OCI-LY7 (cell line): ENCODE data around the gene UBE2Q2. TPM values are rescaled to one million over a fixed set of nuclear protein-coding genes. Genes with fewer than 3 reads are reported as not detected.

Source experiments
- BruUV-seq: library from RNA; stranded (reverse); fragments of 400-500 nt; replicated peaks from 2 replicates; lab custom pipeline; 2021; lab: Mats Ljungman, UMichigan
- CTCF ChIA-PET: fragments of 300-600 bp; sonication (Branson Sonifier 250); formaldehyde crosslinking; loops from one replicate; lab custom pipeline; 2022; ENCODE audit warnings: antibody characterized with exemption; ENCODE audit not compliant: unreplicated experiment; lab: Charles Lee
- POLR2A ChIA-PET: fragments of 300-600 bp; sonication (Branson Sonifier 250); formaldehyde crosslinking; loops from one replicate; lab custom pipeline; 2022; ENCODE audit warnings: antibody characterized with exemption; lab: Charles Lee
- DNase-seq: peaks from one replicate; pipeline ENCODE4 v3.0.0-alpha.2; 2015; ENCODE audit warnings: low spot score
- H2AFZ ChIP-seq: fragments of 200-600 bp; sonication (generic), shearing (Covaris generic); 2 replicates; pipeline ENCODE4 v1.6.1; 2014; ENCODE audit warnings: mild to moderate bottlenecking, antibody characterized with exemption, low read length, moderate library complexity
- H3K27ac ChIP-seq: fragments of 200-600 bp; sonication (generic); 2 replicates; pipeline ENCODE4 v1.5.1; 2014; ENCODE audit warnings: mixed run types, low read depth, mild to moderate bottlenecking, moderate library complexity, low read length, inconsistent platforms; ENCODE audit not compliant: poor library complexity, severe bottlenecking
- H3K36me3 ChIP-seq: fragments of 200-600 bp; sonication (generic); 2 replicates; pipeline ENCODE4 v1.6.1; 2014; ENCODE audit warnings: mild to moderate bottlenecking, antibody characterized with exemption, low read length, moderate library complexity, mixed read lengths; ENCODE audit not compliant: insufficient read depth
- H3K4me1 ChIP-seq: fragments of 200-600 bp; sonication (generic); 2 replicates; pipeline ENCODE4 v1.5.1; 2014; ENCODE audit warnings: mild to moderate bottlenecking, low read length; ENCODE audit not compliant: insufficient read depth, poor library complexity, severe bottlenecking
- H3K4me2 ChIP-seq: fragments of 200-600 bp; sonication (generic); 2 replicates; pipeline ENCODE4 v1.6.1; 2014; ENCODE audit warnings: mild to moderate bottlenecking, low read length
- H3K4me3 ChIP-seq: fragments of 200-600 bp; sonication (generic); 2 replicates; pipeline ENCODE4 v1.5.1; 2014; ENCODE audit warnings: mild to moderate bottlenecking, low read depth, low read length; ENCODE audit not compliant: poor library complexity, severe bottlenecking
- H3K79me2 ChIP-seq: fragments of 200-600 bp; sonication (generic); 2 replicates; pipeline ENCODE4 v1.6.1; 2016; ENCODE audit warnings: low read depth, mild to moderate bottlenecking, low read length, moderate library complexity, mixed read lengths; ENCODE audit not compliant: insufficient read depth
- H3K9me2 ChIP-seq: fragments of 200-600 bp; sonication (generic); 2 replicates; pipeline ENCODE4 v1.6.1; 2016; ENCODE audit warnings: mild to moderate bottlenecking, low read length, mixed read lengths; ENCODE audit not compliant: insufficient read depth
- H3K9me3 ChIP-seq: fragments of 200-600 bp; sonication (generic); 2 replicates; pipeline ENCODE4 v1.6.1; 2014; ENCODE audit warnings: mild to moderate bottlenecking, mixed run types, low read length, mixed read lengths
- H4K20me1 ChIP-seq: fragments of 200-600 bp; sonication (generic); 2 replicates; pipeline ENCODE4 v1.6.1; 2014; ENCODE audit warnings: mild to moderate bottlenecking, antibody characterized with exemption, low read length, moderate library complexity, mixed read lengths; ENCODE audit not compliant: insufficient read depth
- CTCF ChIP-seq: fragments of 200-600 bp; sonication (generic); conservative IDR thresholded peaks from 2 replicates; pipeline ENCODE4 v1.5.1; 2014; ENCODE audit warnings: mild to moderate bottlenecking, antibody characterized with exemption, low read length, moderate library complexity, mixed read lengths
- EZH2phosphoT487 ChIP-seq: fragments of 200-600 bp; sonication (generic); IDR thresholded peaks from 2 replicates; pipeline ENCODE4 v1.6.1; 2018; ENCODE audit warnings: low read depth, borderline replicate concordance, mild to moderate bottlenecking, mixed run types, antibody characterized with exemption, low read length, moderate library complexity, mixed read lengths
- intact Hi-C: fragments of 100-400 bp; cut with micrococcal nuclease; formaldehyde crosslinking; loops from one replicate; pipeline ENCODE4 v1.10.0; 2022; ENCODE audit not compliant: unreplicated experiment
- small RNA-seq: library from RNA; depleted of rRNA; stranded (forward); fragments of <200 nt; gene quantifications from one replicate; pipeline ENCODE3, GENCODE V24; 2014
- total RNA-seq, 2 experiments: library from RNA; depleted of rRNA in 1 of 2; stranded (reverse); fragments of >200 nt in 1 of 2; shearing (Covaris generic) in 1 of 2; gene quantifications; 2 replicates each; pipeline ENCODE4 v1.2.3, GENCODE V29; 2014 to 2022

UBE2Q2 gene
- total RNA-seq, 2 experiments from 2014 or later, result 12.0 TPM

- Histone ChIP-seq H3K9me2 (no peaks in the 10 kb centered on the region), H3K4me1 (no peaks in the 10 kb centered on the region), H4K20me1 (peaks cover 4% of the 10 kb centered on the region; the same call in 1 of the 2 replicates), H3K27ac (no peak overlapping the region), H3K4me3 (no peak overlapping the region), H3K4me2 (no peak overlapping the region), H2AFZ (no peak overlapping the region), H3K9me3 (no peaks in the 10 kb centered on the region), H3K36me3 (no peaks in the 10 kb centered on the region), H3K79me2 (no peaks in the 10 kb centered on the region)
- BruUV-seq, result no TSS peak
- intact Hi-C loops, result no loop called here
- no peak for TF ChIP-seq CTCF
- TF ChIP-seq EZH2phosphoT487, result no peak
- CTCF ChIA-PET, result no interaction called here
- POLR2A ChIA-PET, result interaction anchor here (0.6 kb wide), 1 partner anchor 20 kb away, joined by 5 read pairs; no protein-coding TSS in a partner anchor
- no peak for DNase-seq
Measured at GRCh38 chr15:75947092-75947491, 103.8 kb downstream of the UBE2Q2 start.

GRCh38 chr15:75948761-75949296 is 105.6 kb downstream of the UBE2Q2 start:
- Histone ChIP-seq H3K4me1 (no peaks in the 10 kb centered on the region), H3K27ac (no peak overlapping the region), H3K79me2 (no peaks in the 10 kb centered on the region), H3K9me2 (no peaks in the 10 kb centered on the region), H4K20me1 (peaks cover 4% of the 10 kb centered on the region; the same call in 1 of the 2 replicates), H3K4me3 (no peak overlapping the region), H2AFZ (no peak overlapping the region), H3K9me3 (no peaks in the 10 kb centered on the region), H3K36me3 (no peaks in the 10 kb centered on the region), H3K4me2 (no peak overlapping the region)
- CTCF ChIA-PET, result no interaction called here
- BruUV-seq, result no TSS peak
- DNase-seq, result no peak
- POLR2A ChIA-PET, result no interaction called here
- TF ChIP-seq EZH2phosphoT487 (no peak), CTCF (no peak)
- intact Hi-C loops, result no loop called here

Small RNA genes within 50 kb of the gene (small RNA-seq; reads per million reads assigned to genes)
- not detected for gene RN7SL510P

Other genes starting within 250 kb of the UBE2Q2 start
- gene SNUPN, start 217.7 kb upstream of the UBE2Q2 start, total RNA-seq (2014; rRNA removed; shearing (Covaris generic)), result 32.4 and 44.4 TPM in 2 replicates
- gene SNUPN, start 217.7 kb upstream of the UBE2Q2 start, total RNA-seq (2022), result 69.4 and 71.1 TPM in 2 replicates
- 135 and 174 TPM in 2 replicates for gene IMP3, start 203.2 kb upstream of the UBE2Q2 start, total RNA-seq (2014; rRNA removed; shearing (Covaris generic))
- 91.2 and 101 TPM in 2 replicates for gene IMP3, start 203.2 kb upstream of the UBE2Q2 start, total RNA-seq (2022)
- 0.05 and 0.09 TPM in 2 replicates for gene SNX33, start 195.5 kb upstream of the UBE2Q2 start, total RNA-seq (2014; rRNA removed; shearing (Covaris generic))
- 0.31 and 0.38 TPM in 2 replicates for gene SNX33, start 195.5 kb upstream of the UBE2Q2 start, total RNA-seq (2022)
- gene CSPG4, start 130.6 kb upstream of the UBE2Q2 start, total RNA-seq (2014; rRNA removed; shearing (Covaris generic)), result not detected in 2 replicates
- not detected in 2 replicates for gene CSPG4, start 130.6 kb upstream of the UBE2Q2 start, total RNA-seq (2022)
- 23.5 and 32.4 TPM in 2 replicates for gene FBXO22, start 60.4 kb downstream of the UBE2Q2 start, total RNA-seq (2014; rRNA removed; shearing (Covaris generic))
- 33.6 and 33.7 TPM in 2 replicates for gene FBXO22, start 60.4 kb downstream of the UBE2Q2 start, total RNA-seq (2022)
- not detected in 2 replicates for gene NRG4, start 169.0 kb downstream of the UBE2Q2 start, total RNA-seq (2014; rRNA removed; shearing (Covaris generic))
- gene NRG4, start 169.0 kb downstream of the UBE2Q2 start, total RNA-seq (2022), result not detected in 2 replicates
- gene TMEM266, start 216.5 kb downstream of the UBE2Q2 start, total RNA-seq (2014; rRNA removed; shearing (Covaris generic)), result not detected in 2 replicates
- not detected in 2 replicates for gene TMEM266, start 216.5 kb downstream of the UBE2Q2 start, total RNA-seq (2022)